ENCODE data around the gene ANP32A.

ANP32A gene

GRCh38 chr15:68749365-68749764, 71.3 kb downstream of the ANP32A start:
- no peak for DNase-seq (ENCODE audit: low read depth, low spot score)
- in situ Hi-C loops (cut with HindIII; ENCODE audit: low sequenced_read_pairs) = no loop called here
- TF ChIP-seq CTCF (IDR thresholded peaks at IDR 0.05; ENCODE audit: low read depth, low read length) = no peak
- no peak overlapping the region for H3K4me3 ChIP-seq (ENCODE audit: low read depth, low read length)

- no peak overlapping the region for H3K4me3 ChIP-seq (ENCODE audit: low read depth, low read length)
- TF ChIP-seq CTCF (IDR thresholded peaks at IDR 0.05; ENCODE audit: low read depth, low read length) = no peak
- in situ Hi-C loops (cut with HindIII; ENCODE audit: low sequenced_read_pairs) = no loop called here
- DNase-seq (ENCODE audit: low read depth, low spot score) = no peak
Observed at GRCh38 chr15:68743256-68743655, 77.4 kb downstream of the ANP32A start.

- in situ Hi-C loops (cut with HindIII; ENCODE audit: low sequenced_read_pairs) = no loop called here
- DNase-seq (ENCODE audit: low read depth, low spot score) = no peak
- no peak overlapping the region for H3K4me3 ChIP-seq (ENCODE audit: low read depth, low read length)
- TF ChIP-seq CTCF (IDR thresholded peaks at IDR 0.05; ENCODE audit: low read depth, low read length) = no peak
Observed at GRCh38 chr15:68739390-68740080, 81.2 kb downstream of the ANP32A start.

- in situ Hi-C loops (cut with HindIII; ENCODE audit: low sequenced_read_pairs) = no loop called here
- H3K4me3 ChIP-seq (ENCODE audit: low read depth, low read length) = no peak overlapping the region
- TF ChIP-seq CTCF (IDR thresholded peaks at IDR 0.05; ENCODE audit: low read depth, low read length) = no peak
- DNase-seq (ENCODE audit: low read depth, low spot score) = no peak
Observed at GRCh38 chr15:68735610-68736009, 85.1 kb downstream of the ANP32A start.

- no peak overlapping the region for H3K4me3 ChIP-seq (ENCODE audit: low read depth, low read length)
- no peak for TF ChIP-seq CTCF (IDR thresholded peaks at IDR 0.05; ENCODE audit: low read depth, low read length)
- in situ Hi-C loops (cut with HindIII; ENCODE audit: low sequenced_read_pairs) = no loop called here
- no peak for DNase-seq (ENCODE audit: low read depth, low spot score)
Observed at GRCh38 chr15:68734881-68735280, 85.8 kb downstream of the ANP32A start.

- no peak for TF ChIP-seq CTCF (IDR thresholded peaks at IDR 0.05; ENCODE audit: low read depth, low read length)
- no peak for DNase-seq (ENCODE audit: low read depth, low spot score)
- H3K4me3 ChIP-seq (ENCODE audit: low read depth, low read length) = no peak overlapping the region
- in situ Hi-C loops (cut with HindIII; ENCODE audit: low sequenced_read_pairs) = no loop called here
Observed at GRCh38 chr15:68734352-68734751, 86.3 kb downstream of the ANP32A start.

Data from astrocyte of the spinal cord (primary cell).